ENCODE data around the gene CISH. TPM values are rescaled to one million over a fixed set of nuclear protein-coding genes. Genes with fewer than 3 reads are reported as not detected.

CISH gene
- total and polyA plus RNA-seq, 9 of the 15 experiments (the other 6 are each of a cell fraction or from before 2014, with no cell fraction given) = 1.7 to 47.7 (median 18.3) TPM

DNA sequence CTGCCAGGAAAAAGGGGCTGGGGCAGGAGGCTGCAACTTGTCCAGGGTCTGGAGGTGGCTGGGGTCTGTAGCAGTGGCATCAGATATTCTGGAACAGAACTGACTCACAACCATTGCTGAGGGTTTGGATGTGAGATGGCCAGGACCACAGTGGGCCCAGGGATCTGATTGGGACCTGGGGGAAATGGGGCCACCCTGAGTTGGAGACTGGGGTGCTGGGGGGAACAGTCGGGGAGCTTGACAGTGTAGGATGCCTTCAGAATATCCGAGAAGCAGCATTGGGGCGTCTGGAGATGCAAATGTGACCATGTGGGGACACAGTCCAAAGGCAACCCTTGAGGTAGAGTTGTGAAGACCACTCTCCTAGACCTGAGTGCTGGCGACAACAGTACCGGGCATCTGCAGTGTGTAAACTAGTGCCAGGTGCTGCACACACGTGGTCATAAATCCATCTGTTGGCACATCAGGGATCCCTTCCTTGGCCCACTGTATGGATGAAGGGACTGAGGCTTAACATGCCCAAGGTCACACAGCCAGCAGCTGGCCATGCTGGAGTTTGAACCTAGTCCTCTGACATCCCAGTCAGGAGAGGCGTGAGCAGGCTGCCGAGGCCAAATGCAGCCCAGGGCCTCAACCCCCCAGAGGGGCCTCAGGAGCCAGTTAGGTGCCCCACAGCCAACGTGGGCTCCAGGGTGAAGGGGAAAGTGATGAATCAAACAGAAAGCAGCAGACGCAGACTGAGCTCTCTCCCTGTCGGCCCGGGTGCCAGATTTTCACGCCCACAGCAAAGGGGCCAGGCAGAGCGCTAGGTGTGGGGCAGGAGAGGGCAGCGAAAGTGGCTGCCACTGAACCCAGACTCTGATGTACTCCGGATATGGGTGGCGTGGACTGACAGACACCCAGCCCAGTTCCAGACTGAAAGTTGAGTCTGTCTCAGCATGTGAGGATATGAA lies 23.5 kb downstream of the CISH start (continued):
- TF ChIP-seq, protein P1, sequence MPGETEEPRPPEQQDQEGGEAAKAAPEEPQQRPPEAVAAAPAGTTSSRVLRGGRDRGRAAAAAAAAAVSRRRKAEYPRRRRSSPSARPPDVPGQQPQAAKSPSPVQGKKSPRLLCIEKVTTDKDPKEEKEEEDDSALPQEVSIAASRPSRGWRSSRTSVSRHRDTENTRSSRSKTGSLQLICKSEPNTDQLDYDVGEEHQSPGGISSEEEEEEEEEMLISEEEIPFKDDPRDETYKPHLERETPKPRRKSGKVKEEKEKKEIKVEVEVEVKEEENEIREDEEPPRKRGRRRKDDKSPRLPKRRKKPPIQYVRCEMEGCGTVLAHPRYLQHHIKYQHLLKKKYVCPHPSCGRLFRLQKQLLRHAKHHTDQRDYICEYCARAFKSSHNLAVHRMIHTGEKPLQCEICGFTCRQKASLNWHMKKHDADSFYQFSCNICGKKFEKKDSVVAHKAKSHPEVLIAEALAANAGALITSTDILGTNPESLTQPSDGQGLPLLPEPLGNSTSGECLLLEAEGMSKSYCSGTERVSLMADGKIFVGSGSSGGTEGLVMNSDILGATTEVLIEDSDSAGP (CRISPR knock-in tag; IDR thresholded peaks at IDR 0.05) = no peak
- TF ChIP-seq ZNF12 (CRISPR knock-in tag; IDR thresholded peaks at IDR 0.05) = no peak
- TF ChIP-seq RBM22 (IDR thresholded peaks at IDR 0.05; ENCODE audit: low read depth, low read length, poor library complexity, severe bottlenecking) = no peak
- TF ChIP-seq MAFF (IDR thresholded peaks at IDR 0.05; ENCODE audit: low read length) = no peak
- no peak for TF ChIP-seq SMARCB1 (IDR thresholded peaks at IDR 0.05; ENCODE audit: insufficient read length, low read depth)
- TF ChIP-seq NFE2 (IDR thresholded peaks at IDR 0.05; ENCODE audit: low read depth) = peak; percentile 49; the same call in 1 of the 2 replicates
- no peak for TF ChIP-seq CC2D1A (IDR thresholded peaks at IDR 0.05)
- no peak for TF ChIP-seq CHD2 (IDR thresholded peaks at IDR 0.05; ENCODE audit: low read depth, low read length)
- TF ChIP-seq ZBTB1 (CRISPR knock-in tag; IDR thresholded peaks at IDR 0.05; ENCODE audit: borderline replicate concordance, low read depth) = no peak
- TF ChIP-seq, protein P2, sequence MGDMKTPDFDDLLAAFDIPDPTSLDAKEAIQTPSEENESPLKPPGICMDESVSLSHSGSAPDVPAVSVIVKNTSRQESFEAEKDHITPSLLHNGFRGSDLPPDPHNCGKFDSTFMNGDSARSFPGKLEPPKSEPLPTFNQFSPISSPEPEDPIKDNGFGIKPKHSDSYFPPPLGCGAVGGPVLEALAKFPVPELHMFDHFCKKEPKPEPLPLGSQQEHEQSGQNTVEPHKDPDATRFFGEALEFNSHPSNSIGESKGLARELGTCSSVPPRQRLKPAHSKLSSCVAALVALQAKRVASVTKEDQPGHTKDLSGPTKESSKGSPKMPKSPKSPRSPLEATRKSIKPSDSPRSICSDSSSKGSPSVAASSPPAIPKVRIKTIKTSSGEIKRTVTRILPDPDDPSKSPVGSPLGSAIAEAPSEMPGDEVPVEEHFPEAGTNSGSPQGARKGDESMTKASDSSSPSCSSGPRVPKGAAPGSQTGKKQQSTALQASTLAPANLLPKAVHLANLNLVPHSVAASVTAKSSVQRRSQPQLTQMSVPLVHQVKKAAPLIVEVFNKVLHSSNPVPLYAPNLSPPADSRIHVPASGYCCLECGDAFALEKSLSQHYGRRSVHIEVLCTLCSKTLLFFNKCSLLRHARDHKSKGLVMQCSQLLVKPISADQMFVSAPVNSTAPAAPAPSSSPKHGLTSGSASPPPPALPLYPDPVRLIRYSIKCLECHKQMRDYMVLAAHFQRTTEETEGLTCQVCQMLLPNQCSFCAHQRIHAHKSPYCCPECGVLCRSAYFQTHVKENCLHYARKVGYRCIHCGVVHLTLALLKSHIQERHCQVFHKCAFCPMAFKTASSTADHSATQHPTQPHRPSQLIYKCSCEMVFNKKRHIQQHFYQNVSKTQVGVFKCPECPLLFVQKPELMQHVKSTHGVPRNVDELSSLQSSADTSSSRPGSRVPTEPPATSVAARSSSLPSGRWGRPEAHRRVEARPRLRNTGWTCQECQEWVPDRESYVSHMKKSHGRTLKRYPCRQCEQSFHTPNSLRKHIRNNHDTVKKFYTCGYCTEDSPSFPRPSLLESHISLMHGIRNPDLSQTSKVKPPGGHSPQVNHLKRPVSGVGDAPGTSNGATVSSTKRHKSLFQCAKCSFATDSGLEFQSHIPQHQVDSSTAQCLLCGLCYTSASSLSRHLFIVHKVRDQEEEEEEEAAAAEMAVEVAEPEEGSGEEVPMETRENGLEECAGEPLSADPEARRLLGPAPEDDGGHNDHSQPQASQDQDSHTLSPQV (IDR thresholded peaks at IDR 0.05) = peak; percentile 77; the same call in 1 of the 2 replicates
- no peak for TF ChIP-seq CHCHD3 (CRISPR knock-in tag; IDR thresholded peaks at IDR 0.05)
- TF ChIP-seq, protein P3, sequence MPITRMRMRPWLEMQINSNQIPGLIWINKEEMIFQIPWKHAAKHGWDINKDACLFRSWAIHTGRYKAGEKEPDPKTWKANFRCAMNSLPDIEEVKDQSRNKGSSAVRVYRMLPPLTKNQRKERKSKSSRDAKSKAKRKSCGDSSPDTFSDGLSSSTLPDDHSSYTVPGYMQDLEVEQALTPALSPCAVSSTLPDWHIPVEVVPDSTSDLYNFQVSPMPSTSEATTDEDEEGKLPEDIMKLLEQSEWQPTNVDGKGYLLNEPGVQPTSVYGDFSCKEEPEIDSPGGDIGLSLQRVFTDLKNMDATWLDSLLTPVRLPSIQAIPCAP (CRISPR knock-in tag; IDR thresholded peaks at IDR 0.05; ENCODE audit: borderline replicate concordance) = no peak

Measured in K562 (cell line).